GM21619 (cell line): Measurements from ENCODE around the gene FNIP2.
"Not testable (repeated sequence)": the region's sequence is repeated elsewhere in the genome, so short reads cannot be mapped to it uniquely, and the experiment has no call there.

Source experiments
- ATAC-seq: cut with Tn5 transposase; IDR thresholded peaks from one replicate; pipeline ENCODE4 v1.9.1; 2021; ENCODE audit not compliant: unreplicated experiment

FNIP2 gene

GRCh38 chr4:158869001-158869400 lies 100.2 kb downstream of the FNIP2 start:
- ATAC-seq, result no peak

GRCh38 chr4:158869761-158870160 lies 100.9 kb downstream of the FNIP2 start:
- ATAC-seq, result no peak

- no peak for ATAC-seq
Measured at GRCh38 chr4:158870282-158870625, 101.4 kb downstream of the FNIP2 start.

DNA sequence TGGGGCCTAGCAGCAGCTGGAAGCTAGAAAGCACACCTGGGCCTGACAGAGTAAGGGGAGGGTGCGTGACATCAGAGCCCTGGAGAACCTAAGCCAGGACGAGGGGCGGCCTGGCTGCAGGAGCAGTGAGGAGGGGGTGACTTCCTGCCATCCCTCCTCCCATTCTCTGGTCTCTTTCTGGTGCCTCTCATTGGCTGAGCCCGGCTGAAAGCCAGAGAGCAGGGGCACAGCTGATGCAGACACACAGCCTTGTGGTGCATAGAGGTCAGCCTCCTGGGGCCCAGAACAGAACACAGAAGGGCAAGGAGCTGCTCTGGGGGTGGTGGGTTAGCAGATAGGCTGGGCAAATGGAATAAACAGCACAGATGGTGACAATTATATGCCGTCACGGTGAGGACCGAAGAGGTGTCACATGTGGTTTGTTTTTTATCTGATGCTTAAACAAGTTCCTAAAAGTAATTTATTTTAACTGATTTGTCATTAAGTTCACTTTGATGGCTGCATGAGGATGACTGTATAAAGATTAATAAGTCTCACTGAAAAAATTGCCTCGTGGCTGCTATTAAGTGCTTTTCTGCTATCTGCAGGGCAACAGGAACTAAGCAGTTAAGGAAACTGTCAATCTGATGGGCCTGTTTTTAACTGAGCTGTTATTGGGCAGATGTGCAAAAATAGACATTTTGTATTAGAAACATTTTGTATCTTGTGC lies 102.0 kb downstream of the FNIP2 start:
- no peak for ATAC-seq

DNA sequence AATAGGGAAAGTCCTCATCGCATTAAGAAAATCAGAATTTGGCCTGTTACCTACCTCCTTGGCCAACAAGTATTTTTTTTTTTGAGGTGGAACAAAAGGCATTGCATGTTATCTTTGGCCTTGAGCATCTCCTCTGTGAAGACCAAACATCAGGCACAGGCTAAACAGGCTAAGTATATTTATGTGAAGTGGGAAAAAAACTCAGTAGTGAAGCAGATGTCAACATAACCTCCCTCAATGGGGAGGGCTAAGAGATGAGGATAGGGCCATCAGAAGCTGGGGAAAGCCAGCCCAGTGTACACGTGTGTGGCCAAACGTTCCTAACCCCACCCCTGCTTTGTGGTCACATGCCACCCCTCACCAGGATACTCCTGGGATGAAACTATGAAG lies 102.5 kb downstream of the FNIP2 start:
- ATAC-seq, result no peak

- no peak for ATAC-seq
Measured at GRCh38 chr4:158873795-158874401, 105.1 kb downstream of the FNIP2 start.

GRCh38 chr4:158875026-158875425 lies 106.2 kb downstream of the FNIP2 start:
- ATAC-seq, result no peak

- no peak for ATAC-seq
Measured at GRCh38 chr4:158875455-158875854, 106.6 kb downstream of the FNIP2 start.

GRCh38 chr4:158877069-158877468 lies 108.2 kb downstream of the FNIP2 start:
- ATAC-seq, result no peak

- ATAC-seq, result not testable (repeated sequence)
Measured at GRCh38 chr4:158882142-158882541, 113.3 kb downstream of the FNIP2 start.

- ATAC-seq, result no peak
Measured at GRCh38 chr4:158884280-158884679, 115.5 kb downstream of the FNIP2 start.

DNA sequence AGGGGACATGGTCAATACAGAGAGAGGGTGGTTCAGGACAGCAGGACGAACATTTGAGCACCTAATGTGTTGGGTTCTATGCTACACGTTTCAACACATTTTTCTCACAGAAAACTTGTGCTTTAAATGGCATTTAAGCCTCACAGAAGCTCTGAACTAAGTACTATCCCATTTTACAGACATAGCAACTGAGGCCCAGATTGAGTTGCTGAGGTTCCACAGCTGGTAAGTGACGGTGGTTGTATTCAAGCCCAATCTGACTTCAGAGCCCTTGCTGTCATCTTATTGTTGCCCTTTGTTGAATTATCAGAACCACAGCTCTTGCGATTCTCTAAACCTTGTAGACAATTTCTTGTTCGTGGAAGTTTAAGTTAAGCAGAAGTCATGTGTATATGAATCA lies 116.7 kb downstream of the FNIP2 start:
- no peak for ATAC-seq

GRCh38 chr4:158890294-158890693 lies 121.5 kb downstream of the FNIP2 start:
- no peak for ATAC-seq

DNA sequence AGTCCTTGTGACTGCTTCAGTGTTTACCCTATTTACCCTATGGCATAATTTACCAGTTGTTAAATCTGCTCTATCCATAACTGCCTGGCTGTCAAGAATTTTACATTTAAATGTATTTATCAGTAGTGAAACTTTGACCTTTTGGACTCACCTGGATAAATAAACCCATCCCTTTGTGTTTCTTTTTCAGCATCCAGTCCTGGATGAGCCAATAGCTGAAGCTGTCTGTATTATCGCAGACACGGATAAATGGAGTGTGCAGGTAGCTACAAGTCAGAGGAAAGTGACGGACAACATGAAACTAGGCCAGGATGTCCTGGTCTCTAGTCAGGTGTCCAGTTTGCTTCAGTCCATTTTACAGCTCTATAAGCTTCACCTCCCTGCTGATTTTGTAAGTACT lies 122.4 kb downstream of the FNIP2 start:
- no peak for ATAC-seq

- no peak for ATAC-seq
Measured at GRCh38 chr4:158894826-158895225, 126.0 kb downstream of the FNIP2 start.

GRCh38 chr4:158895797-158896576 lies 127.2 kb downstream of the FNIP2 start:
- ATAC-seq, result no peak

GRCh38 chr4:158896577-158897238 lies 127.9 kb downstream of the FNIP2 start:
- not testable (repeated sequence) for ATAC-seq

GRCh38 chr4:158900408-158900807 lies 131.6 kb downstream of the FNIP2 start:
- not testable (repeated sequence) for ATAC-seq

- ATAC-seq, result not testable (repeated sequence)
Measured at GRCh38 chr4:158902280-158903078, 133.7 kb downstream of the FNIP2 start.

DNA sequence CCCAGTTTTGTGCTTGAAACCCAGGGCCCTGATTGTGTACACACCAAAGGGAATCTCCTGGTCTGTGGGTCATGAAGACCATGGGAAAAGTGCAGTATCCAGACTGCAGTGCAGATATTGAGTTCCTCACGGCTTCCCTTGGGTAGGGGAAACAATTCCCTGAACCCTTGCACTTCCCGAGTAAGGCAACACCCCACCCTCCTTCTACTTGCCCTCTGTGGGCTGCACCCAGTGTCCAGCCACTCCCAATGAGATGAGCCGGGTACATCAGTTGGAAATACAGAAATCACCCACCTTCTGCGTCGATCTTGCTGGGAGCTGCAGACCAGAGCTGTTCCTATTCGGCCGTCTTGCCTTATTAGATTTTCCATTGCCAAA lies 134.2 kb downstream of the FNIP2 start:
- ATAC-seq, result no peak
